22Rv1 (cell line): Measurements from ENCODE around the gene ACE2.

ENCODE experiments used
- ZFX ChIP-seq: fragments of 450-650 bp; IDR thresholded peaks from 2 replicates; pipeline ENCODE4 v1.6.1; 2017; ENCODE audit warnings: antibody characterized with exemption, borderline replicate concordance
- TF ChIP-seq, protein P1 (sequence below): fragments of 450-650 bp; IDR thresholded peaks from 2 replicates; pipeline ENCODE4 v1.5.1; 2017; ENCODE audit warnings: mild to moderate bottlenecking

DNA sequence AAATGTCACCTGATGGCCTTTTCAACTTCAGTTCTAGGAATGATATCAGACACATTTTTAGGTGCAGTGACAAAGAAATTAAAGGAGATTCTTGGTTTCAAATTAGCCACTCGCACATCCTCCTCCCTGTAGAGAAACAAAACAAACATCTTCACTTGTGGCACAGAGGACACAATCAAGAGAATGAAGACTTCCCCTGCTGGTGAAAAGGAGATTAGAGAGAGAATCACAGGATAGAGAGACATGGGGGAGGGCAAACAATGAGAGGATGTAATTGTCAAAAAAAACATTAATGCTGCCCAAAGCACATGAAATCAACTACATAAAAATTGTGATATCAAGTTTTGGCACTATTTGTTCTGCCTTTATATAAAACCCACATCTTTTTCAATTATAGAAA, 34.5 kb downstream of the ACE2 start:
- TF ChIP-seq, protein P1, sequence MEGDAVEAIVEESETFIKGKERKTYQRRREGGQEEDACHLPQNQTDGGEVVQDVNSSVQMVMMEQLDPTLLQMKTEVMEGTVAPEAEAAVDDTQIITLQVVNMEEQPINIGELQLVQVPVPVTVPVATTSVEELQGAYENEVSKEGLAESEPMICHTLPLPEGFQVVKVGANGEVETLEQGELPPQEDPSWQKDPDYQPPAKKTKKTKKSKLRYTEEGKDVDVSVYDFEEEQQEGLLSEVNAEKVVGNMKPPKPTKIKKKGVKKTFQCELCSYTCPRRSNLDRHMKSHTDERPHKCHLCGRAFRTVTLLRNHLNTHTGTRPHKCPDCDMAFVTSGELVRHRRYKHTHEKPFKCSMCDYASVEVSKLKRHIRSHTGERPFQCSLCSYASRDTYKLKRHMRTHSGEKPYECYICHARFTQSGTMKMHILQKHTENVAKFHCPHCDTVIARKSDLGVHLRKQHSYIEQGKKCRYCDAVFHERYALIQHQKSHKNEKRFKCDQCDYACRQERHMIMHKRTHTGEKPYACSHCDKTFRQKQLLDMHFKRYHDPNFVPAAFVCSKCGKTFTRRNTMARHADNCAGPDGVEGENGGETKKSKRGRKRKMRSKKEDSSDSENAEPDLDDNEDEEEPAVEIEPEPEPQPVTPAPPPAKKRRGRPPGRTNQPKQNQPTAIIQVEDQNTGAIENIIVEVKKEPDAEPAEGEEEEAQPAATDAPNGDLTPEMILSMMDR, result no peak
- no peak for TF ChIP-seq ZFX
